Stimulated activated CD8-positive, alpha-beta memory T cell treated with anti-CD3 and anti-CD28 coated beads, Interleukin-12 subunit alpha, Interleukin-12 subunit beta, amount 100 ng/mL, for 1 hour (primary cell): Measurements from ENCODE around the gene NTSR1.
A peak's percentile ranks its signal among the peaks of the same experiment; 100 is the strongest.

Experiments
- DNase-seq: peaks from one replicate; pipeline ENCODE4 v3.0.0-alpha.2; 2020; ENCODE audit warnings: low read depth

NTSR1 gene

DNA sequence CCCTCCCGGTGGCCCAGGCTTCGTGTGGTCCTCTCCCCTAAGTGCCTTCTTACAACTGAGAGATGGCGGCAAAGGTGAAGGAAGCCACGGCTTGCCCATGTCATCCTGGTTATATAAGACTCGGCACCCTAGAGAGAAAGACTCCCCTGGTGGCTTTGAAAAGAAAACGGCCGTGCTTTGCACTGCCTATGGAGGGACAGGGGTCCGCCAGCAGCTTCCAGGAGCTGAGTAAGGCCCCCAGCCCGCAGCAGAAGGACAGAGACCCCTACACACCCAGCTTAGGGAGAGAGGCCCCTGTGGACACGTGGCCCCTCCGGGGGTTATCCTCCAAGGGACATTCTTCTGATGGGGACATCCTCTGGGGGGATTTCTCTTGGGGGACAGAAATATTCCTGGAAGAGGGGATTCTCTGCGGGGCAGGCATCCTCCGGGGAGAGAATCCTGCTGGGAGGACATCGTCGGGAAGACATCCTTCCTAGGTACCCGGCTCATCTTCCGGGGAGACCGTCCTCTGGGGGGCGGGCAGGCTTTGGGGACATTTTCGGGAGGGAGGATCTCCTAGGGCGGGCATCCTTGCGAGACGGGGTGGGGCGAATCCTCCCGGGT lies 95.5 kb downstream of the NTSR1 start:
- no peak for DNase-seq

GRCh38 chr20:62804627-62805154 lies 96.1 kb downstream of the NTSR1 start, which contains the start of gene OGFR:
OGFR (plus strand) TSS chr20:62804835; CDS start chr20:62804860, 25 bp downstream.
- peak; percentile 57 for DNase-seq

GRCh38 chr20:62805155-62805710 lies 96.6 kb downstream of the NTSR1 start:
- DNase-seq = no peak

- DNase-seq = no peak
These were observed 97.2 kb downstream of the NTSR1 start for GRCh38 chr20:62805711-62806382.

DNA sequence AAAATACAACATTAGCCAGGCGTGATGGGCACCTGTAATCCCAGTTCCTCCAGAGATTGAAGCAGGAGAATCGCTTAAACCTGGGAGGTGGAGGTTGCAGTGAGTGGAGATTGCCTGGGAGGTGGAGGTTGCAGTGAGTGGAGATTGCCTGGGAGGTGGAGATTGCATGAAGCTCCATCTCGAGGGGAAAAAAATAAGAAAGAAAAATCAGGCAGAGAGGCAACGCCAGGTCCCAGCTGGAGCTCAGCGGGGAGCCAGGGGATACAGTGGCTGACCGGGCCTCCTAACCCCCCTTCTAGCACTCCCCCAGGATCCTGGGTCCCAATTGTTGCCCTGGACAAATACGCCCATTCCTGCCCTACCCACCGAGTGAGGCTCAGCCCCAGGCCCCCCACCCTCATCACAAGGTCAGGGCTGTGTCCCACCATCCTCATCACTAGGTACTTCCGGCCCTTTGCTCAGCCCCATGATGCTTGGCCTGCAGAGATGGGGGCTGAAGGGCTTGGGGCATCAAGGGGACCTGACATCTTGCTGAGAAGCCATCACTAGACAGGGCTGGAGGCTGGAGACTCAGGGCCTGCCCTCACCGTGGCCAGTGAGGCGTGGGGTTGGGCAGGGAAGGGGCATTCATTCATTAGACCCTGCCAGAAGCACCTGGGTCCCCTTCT lies 97.9 kb downstream of the NTSR1 start:
- DNase-seq = no peak

DNA sequence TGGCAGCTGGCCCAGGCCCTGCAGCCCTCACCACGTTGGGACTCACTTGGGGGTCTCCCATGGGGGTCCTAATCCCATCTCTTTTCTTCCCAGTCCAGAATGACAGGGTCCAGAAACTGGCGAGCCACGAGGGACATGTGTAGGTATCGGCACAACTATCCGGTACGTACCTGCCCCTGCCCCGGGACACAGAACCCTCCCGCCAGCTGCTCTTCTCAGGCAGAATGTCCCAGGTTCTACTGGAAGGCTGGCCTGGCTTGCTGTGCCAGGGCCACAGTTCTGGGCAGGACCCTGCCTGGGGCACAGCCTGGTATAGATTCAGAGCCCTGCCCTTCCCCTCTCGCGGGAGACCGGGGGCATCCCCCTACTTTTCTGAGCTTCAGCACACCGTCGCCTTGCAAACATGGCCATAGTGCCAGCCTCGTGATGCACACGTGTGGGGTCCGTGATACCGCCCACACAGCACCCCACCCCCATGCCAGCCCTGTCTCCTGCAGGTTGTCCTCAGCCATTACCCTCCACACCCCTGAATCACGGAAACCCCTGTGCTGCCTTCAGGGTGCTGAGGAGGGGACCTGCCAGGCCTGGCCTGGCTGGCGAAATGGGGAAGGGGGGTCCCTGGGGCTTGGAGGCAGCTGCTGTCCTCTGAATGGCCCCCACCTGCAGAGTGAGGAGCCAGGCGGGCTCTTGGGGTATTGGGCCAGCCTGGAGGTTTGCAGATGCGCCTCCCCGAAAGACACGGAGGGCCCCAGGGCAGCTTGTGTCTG lies 99.0 kb downstream of the NTSR1 start:
- no peak for DNase-seq

DNA sequence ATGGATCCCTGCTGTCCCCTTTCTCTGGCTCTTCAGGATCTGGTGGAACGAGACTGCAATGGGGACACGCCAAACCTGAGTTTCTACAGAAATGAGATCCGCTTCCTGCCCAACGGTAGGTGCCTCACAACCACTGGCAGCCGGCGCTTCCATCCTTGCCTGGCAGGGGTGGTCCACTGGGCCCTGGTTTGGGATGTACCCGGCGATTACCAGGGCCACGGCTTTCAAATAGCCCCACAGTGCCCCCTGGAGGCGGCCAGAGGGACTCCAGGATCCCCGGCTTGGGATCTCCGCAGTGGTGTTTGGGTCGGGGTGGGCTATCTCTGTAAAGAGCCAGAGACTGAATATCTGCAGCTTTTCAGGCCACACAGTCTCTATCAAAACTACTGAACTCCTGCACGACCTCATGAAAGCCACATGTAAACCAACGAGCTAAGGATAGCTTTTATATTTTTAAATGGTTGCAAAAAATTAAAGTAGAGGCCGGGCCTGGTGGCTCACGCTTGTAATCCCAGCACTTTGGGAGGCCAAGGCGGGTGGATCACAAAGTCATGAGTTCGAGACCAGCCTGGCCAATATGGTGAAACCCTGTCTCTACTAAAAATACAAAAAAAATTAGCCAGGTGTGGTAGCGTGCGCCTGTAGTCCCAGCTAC lies 99.7 kb downstream of the NTSR1 start:
- DNase-seq = peak; percentile 65

GRCh38 chr20:62809530-62810428 lies 101.1 kb downstream of the NTSR1 start:
- no peak for DNase-seq

DNA sequence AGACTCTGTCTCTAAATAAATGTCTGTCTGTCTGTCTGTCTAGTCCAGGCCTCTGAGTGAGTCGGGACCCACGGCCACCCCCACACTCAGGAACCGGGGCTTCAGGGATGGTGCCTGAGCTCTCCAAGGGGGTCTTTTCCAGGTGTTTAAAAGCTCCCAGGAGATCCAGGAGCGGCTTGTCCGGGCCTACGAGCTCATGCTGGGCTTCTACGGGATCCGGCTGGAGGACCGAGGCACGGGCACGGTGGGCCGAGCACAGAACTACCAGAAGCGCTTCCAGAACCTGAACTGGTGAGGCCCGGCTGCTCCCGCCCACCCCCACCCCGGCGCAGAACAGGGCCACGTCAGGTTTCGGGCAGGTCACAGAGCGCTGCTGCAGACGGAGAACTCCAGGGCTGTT lies 102.7 kb downstream of the NTSR1 start:
- no peak for DNase-seq

DNA sequence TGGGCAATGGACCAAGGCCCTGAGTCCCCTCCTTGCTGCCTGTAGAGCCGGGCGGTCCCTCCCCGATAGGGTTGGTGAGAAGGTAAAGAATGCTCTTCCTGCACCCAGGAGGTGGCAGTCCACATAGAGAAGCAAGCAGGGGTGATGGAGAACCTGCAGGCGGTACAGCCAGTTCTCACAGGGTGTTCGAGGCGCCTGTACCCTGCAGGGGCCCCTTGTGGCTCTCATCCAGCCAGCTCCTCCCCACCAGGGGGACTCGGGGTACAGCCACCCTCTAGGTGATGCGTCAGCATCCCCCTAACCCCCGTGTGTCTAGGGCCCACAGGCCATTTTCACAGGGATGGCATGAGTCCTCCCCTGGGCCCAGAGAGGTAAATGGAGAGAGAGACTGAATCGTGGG lies 103.1 kb downstream of the NTSR1 start:
- no peak for DNase-seq
